Vagina (tissue), 2 donors: ENCODE results near the gene TJP3.

Source experiments
- CTCF ChIP-seq, 3 experiments: fragments of 450-650 bp in 2 of 3; fragments of 200-600 bp in 1 of 3; sonication (generic) in 1 of 3; IDR thresholded peaks; one replicate each; pipeline ENCODE4 v1.5.1; 2017 to 2019; ENCODE audit warnings: antibody characterized with exemption in 3 of 3, mild to moderate bottlenecking in 2 of 3, moderate library complexity in 2 of 3
- POLR2A ChIP-seq, 2 donors: fragments of 450-650 bp; IDR thresholded peaks; one replicate each; pipeline ENCODE4 v1.6.1; 2017; ENCODE audit warnings: antibody characterized with exemption in 2 of 2, mild to moderate bottlenecking in 2 of 2, moderate library complexity in 2 of 2

GRCh38 chr19:3762130-3762473 lies 53.9 kb downstream of the TJP3 start:
- TF ChIP-seq CTCF (IDR thresholded peaks at IDR 0.05) (no peak), POLR2A (IDR thresholded peaks at IDR 0.05) (no peak)
